Adipocyte (in vitro differentiated cells): Measurements from ENCODE around the gene CSNK1A1.
"Not testable (repeated sequence)": the region's sequence is repeated elsewhere in the genome, so short reads cannot be mapped to it uniquely, and the experiment has no call there.

Source experiments
- DNase-seq: peaks from one replicate; pipeline ENCODE4 v3.0.0-alpha.2; 2015; ENCODE audit warnings: low read depth
- H3K27me3 ChIP-seq: replicated peaks from 2 replicates; pipeline ENCODE4 v1.7.0; 2013; ENCODE audit warnings: mild to moderate bottlenecking, low read length, moderate library complexity; ENCODE audit not compliant: control insufficient read depth, insufficient read depth
- H3K36me3 ChIP-seq: 2 replicates; pipeline ENCODE4 v1.7.0; 2013; ENCODE audit warnings: low read length, mild to moderate bottlenecking, moderate library complexity; ENCODE audit not compliant: control insufficient read depth, insufficient read depth, severe bottlenecking
- H3K4me1 ChIP-seq: 2 replicates; pipeline ENCODE4 v1.7.0; 2013; ENCODE audit warnings: mild to moderate bottlenecking, low read length, moderate library complexity; ENCODE audit not compliant: control insufficient read depth, insufficient read depth
- H3K4me3 ChIP-seq: 2 replicates; pipeline ENCODE4 v1.7.0; 2013; ENCODE audit warnings: mild to moderate bottlenecking, low read length, moderate library complexity
- H3K9ac ChIP-seq: 2 replicates; pipeline ENCODE4 v1.7.0; 2013; ENCODE audit warnings: mild to moderate bottlenecking, low read length, moderate library complexity
- H3K9me3 ChIP-seq: 2 replicates; pipeline ENCODE4 v1.7.0; 2013; ENCODE audit warnings: mild to moderate bottlenecking, low read length, moderate library complexity; ENCODE audit not compliant: control insufficient read depth

Gene CSNK1A1

GRCh38 chr5:149572170-149572569 is 20.9 kb upstream of the CSNK1A1 start:
- H3K9ac ChIP-seq: no peak overlapping the region
- H3K36me3 ChIP-seq: no peaks in the 10 kb centered on the region
- H3K27me3 ChIP-seq: no peaks in the 10 kb centered on the region
- no peak for DNase-seq
- no peaks in the 10 kb centered on the region for H3K9me3 ChIP-seq
- no peak overlapping the region for H3K4me3 ChIP-seq
- H3K4me1 ChIP-seq: peaks cover 7% of the 10 kb centered on the region

- Histone ChIP-seq H3K4me1 (peaks cover 20% of the 10 kb centered on the region), H3K36me3 (no peaks in the 10 kb centered on the region), H3K27me3 (no peaks in the 10 kb centered on the region), H3K9ac (no peak overlapping the region), H3K4me3 (no peak overlapping the region), H3K9me3 (no peaks in the 10 kb centered on the region)
- no peak for DNase-seq
These were observed 16.0 kb upstream of the CSNK1A1 start for GRCh38 chr5:149567226-149567625.

- H3K27me3 ChIP-seq, H3K4me3 ChIP-seq, H3K36me3 ChIP-seq, H3K9me3 ChIP-seq: not testable (repeated sequence)
- DNase-seq: peak; percentile 92
- Histone ChIP-seq H3K4me1 (peaks cover 45% of the 10 kb centered on the region), H3K9ac (peak overlapping the region; percentile 72)
These were observed 13.4 kb upstream of the CSNK1A1 start for GRCh38 chr5:149564542-149565140.

- Histone ChIP-seq H3K27me3 (no peaks in the 10 kb centered on the region), H3K9me3 (no peaks in the 10 kb centered on the region), H3K4me3 (peak overlapping the region; percentile 3), H3K9ac (peak overlapping the region; percentile 72), H3K36me3 (no peaks in the 10 kb centered on the region), H3K4me1 (peaks cover 55% of the 10 kb centered on the region)
- peak; percentile 46 for DNase-seq
These were observed 12.2 kb upstream of the CSNK1A1 start for GRCh38 chr5:149563466-149563865.

- DNase-seq: peak; percentile 92
- H3K4me3 ChIP-seq: peak overlapping the region; percentile 42
- no peaks in the 10 kb centered on the region for H3K27me3 ChIP-seq
- peaks cover 55% of the 10 kb centered on the region for H3K4me1 ChIP-seq
- no peaks in the 10 kb centered on the region for H3K9me3 ChIP-seq
- H3K36me3 ChIP-seq: no peaks in the 10 kb centered on the region
- peak overlapping the region; percentile 80 for H3K9ac ChIP-seq
These were observed 10.6 kb upstream of the CSNK1A1 start for GRCh38 chr5:149561848-149562247.

GRCh38 chr5:149559706-149560105 is 8.5 kb upstream of the CSNK1A1 start:
- DNase-seq: peak; percentile 86
- peak overlapping the region; percentile 69 for H3K9ac ChIP-seq

GRCh38 chr5:149552553-149553160 is 1.4 kb upstream of the CSNK1A1 start:
- H3K4me3 ChIP-seq: no peak overlapping the region
- no peak for DNase-seq
- H3K36me3 ChIP-seq: peaks cover 10% of the 10 kb centered on the region
- peaks cover 12% of the 10 kb centered on the region for H3K4me1 ChIP-seq
- H3K9ac ChIP-seq: peak overlapping the region; percentile 100
- no peaks in the 10 kb centered on the region for H3K9me3 ChIP-seq
- H3K27me3 ChIP-seq: no peaks in the 10 kb centered on the region

More at GRCh38 chr5:149559706-149560105, 8.5 kb upstream of the CSNK1A1 start:
- Histone ChIP-seq H3K27me3 (no peaks in the 10 kb centered on the region), H3K9me3 (no peaks in the 10 kb centered on the region), H3K36me3 (no peaks in the 10 kb centered on the region), H3K4me3 (peak overlapping the region; percentile 15), H3K4me1 (peaks cover 55% of the 10 kb centered on the region)

GRCh38 chr5:149552038-149552494 is 827 bp upstream of the CSNK1A1 start:
- H3K9me3 ChIP-seq: no peaks in the 10 kb centered on the region
- no peak for DNase-seq

GRCh38 chr5:149550594-149551226 is 529 bp downstream of the CSNK1A1 start:
- DNase-seq: peak; percentile 46
- Histone ChIP-seq H3K36me3 (peaks cover 24% of the 10 kb centered on the region), H3K4me1 (peaks cover 25% of the 10 kb centered on the region), H3K27me3 (no peaks in the 10 kb centered on the region), H3K9ac (peak overlapping the region; percentile 100), H3K9me3 (no peaks in the 10 kb centered on the region), H3K4me3 (peak overlapping the region; percentile 99)

More at GRCh38 chr5:149552038-149552494, 827 bp upstream of the CSNK1A1 start:
- H3K36me3 ChIP-seq: peaks cover 16% of the 10 kb centered on the region
- peak overlapping the region; percentile 100 for H3K9ac ChIP-seq
- H3K4me1 ChIP-seq: peaks cover 18% of the 10 kb centered on the region
- H3K27me3 ChIP-seq: no peaks in the 10 kb centered on the region
- H3K4me3 ChIP-seq: peak overlapping the region; percentile 99

- Histone ChIP-seq H3K4me3 (peak overlapping the region; percentile 99), H3K4me1 (peaks cover 29% of the 10 kb centered on the region), H3K9me3 (no peaks in the 10 kb centered on the region), H3K27me3 (no peaks in the 10 kb centered on the region), H3K9ac (peak overlapping the region; percentile 100), H3K36me3 (peaks cover 29% of the 10 kb centered on the region)
- DNase-seq: peak; percentile 85
These were observed 1.0 kb downstream of the CSNK1A1 start for GRCh38 chr5:149550268-149550583.

- Histone ChIP-seq H3K36me3 (peaks cover 35% of the 10 kb centered on the region), H3K4me1 (peaks cover 30% of the 10 kb centered on the region), H3K4me3 (peak overlapping the region; percentile 99), H3K9me3 (no peaks in the 10 kb centered on the region), H3K9ac (peak overlapping the region; percentile 100), H3K27me3 (no peaks in the 10 kb centered on the region)
- peak; percentile 62 for DNase-seq
These were observed 1.6 kb downstream of the CSNK1A1 start for GRCh38 chr5:149549461-149550267.
